Renal cortical epithelial cell (primary cell): ENCODE data around the gene PTCH1. TPM values are rescaled to one million over a fixed set of nuclear protein-coding genes. Genes with fewer than 3 reads are reported as not detected.

Source experiments
- DNase-seq: peaks from one replicate; pipeline ENCODE4 v3.0.0-alpha.2; 2011; ENCODE audit warnings: low read depth
- total RNA-seq: library from RNA; depleted of rRNA; stranded (reverse); fragments of >200 nt; gene quantifications from 2 replicates; pipeline ENCODE4 v1.2.3, GENCODE V29; 2014

PTCH1 gene
- 1.9 and 2.2 TPM in 2 replicates for total RNA-seq

DNA sequence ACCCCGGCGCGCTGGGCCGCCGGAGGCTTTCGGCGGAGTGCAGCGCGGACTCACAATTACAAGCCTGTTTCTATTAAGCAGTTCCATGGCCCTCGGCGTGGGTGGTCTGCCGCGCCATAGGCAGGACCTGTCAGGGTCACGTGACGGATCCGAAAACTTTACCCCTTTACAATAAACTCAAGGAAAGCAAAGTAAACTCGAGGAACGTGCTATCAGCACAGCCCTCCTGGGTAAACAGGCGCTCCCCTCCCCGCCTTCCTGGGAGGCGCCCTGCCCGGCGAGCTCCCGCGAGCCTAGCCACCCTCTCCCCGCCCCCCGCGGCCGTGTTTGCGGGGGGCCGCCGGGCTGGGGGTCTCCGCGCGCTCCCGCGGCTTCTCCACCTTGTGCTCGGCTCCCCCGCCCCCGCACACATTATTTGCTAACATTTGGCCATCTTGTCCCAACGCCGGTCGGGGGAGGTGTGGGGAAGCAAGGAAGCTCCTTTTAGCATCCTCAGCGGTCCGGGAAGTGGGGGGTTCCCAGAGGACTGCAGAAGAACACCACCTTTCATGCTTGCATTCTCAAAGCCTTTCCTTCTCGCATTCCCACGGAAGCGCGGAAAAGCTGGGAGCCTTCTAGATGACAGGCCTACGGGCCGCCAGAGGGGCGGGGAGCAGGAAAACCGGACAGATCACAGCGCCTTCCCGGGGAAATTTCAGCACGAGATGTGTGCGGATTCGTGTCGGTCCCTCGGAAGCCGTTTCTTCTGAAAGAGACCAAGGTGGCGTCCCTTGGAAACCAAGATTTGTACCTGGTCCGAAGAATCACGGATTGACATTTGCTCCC, at the start of gene PTCH1:
Gene PTCH1 (minus strand): TSS at position 238 of the 825 bp plus-strand sequence.
- DNase-seq: no peak

DNA sequence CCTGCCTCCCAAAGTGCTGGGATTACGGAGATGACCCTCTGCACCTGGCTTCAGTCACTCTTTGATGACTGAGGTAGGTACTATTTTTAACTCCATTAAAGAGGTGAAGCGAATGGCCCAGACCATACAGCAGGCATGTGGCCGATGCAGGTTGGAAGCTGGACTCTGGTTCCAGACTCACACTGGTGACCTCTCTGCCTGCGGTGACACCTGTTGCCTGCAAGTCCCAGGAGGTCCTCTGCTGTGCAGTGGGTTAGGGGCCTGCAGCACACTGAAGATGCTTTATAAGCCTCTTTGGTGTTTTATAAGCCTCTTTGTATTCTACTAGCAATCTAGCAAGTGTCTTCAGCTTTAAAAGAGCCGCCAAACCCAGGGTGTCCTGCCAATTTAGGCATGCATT, 49.2 kb upstream of the PTCH1 start:
- no peak for DNase-seq

DNA sequence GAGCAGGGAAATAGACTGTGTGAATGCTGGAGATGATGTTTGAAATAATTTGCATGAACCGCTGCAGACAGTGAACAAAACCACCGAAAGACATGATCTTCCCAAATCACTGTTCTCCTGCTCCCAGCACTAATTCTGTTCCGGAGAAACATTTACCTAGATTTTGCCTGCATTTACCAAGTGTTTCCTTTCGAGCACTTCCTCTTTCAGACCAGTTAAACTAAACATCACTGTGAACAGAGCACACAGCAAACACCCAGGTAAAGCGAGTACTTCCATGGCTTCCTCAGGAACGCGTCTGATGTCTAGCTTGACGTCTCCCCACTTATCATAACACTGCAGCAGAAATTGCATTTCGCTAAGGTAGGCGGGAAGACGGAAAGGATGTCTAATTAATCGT, 45.1 kb upstream of the PTCH1 start:
- DNase-seq: no peak

DNA sequence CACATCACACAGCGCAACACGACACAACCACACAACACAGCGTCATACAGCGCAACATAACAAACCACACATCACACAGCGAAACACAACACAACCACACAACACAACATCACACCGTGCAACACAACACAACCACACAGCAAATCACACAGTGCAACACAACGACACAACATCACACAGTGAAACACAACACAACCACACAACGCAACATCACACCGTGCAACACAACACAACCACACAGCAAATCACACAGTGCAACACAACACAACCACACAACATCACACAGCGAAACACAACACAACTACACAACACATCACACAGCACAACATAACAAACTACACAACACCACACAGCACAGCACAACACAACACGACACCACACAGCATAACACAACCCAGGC, 40.4 kb upstream of the PTCH1 start:
- DNase-seq: no peak

DNA sequence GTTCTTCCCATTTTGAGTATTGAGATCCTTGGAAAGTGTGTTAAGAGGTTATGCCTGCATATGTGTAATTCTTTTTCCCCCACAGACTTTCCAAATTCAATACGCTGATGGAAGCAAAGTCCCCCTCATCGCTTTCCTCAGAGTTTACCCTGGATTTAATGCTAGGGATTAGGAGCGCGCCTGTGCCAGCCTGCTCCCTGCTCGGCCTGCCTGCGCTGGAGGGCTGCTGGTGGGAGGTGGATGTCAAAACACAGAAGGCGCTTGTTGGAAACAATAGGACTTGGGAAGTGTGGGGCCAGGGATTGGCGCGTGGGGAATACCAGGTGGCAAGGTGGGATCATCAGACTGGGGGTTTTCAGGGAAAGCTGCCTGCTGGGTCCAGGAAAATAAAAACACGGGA, 39.8 kb upstream of the PTCH1 start:
- DNase-seq: no peak

DNA sequence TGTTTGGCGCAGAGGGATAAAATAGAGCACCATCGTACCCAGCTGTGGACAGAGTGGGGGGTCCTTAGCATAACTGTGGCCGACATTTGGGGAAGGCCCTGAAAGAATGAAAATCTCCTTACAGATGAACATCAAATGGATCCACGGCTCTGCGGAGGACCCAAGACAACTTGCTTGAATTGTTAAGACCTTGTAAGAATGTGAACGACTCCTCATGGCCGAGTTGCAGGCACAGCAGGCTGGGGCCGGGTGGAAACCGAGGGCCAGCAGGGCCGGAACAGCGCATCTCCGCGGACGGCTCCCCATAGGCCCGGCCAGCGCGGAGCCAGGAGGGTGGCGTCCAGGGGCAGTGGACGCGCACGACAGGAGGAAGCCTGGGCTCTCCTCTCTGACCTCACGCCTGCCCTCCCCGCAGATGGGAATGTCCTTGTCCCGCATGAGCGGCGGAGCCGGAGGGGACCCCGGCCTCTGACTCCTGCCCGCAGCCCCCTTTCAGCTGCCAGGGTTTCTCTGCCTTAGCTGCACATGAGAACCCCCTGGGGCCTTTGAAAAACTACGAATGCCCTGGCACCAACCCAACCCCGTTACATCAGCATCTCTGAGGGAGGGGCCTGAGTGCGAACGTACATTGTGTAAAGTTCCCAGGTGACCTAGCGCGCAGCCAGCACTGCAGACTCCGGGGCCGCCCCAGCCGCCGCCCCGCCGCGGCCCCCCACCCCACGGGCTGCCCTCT, 36.2 kb upstream of the PTCH1 start:
- peak; percentile 15 for DNase-seq

DNA sequence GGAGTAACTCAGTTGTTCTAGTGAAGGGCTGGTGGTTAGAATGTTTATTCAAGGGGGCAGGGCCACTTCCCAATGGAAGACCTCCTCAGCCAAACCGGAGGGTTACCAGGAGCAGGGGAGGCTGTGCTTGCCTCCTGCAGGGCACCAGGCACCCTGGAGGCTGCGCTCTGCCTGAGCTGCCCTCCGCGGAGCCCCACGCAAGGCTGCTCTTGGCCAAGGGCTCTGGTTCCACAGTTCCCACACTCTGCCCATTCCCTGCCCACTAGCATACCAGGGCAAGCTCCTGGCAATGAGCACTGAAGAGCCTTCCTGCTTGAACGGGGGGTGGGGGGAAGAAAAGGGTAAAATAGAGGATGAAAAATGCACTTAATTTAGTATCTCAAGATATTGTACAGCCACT, 35.5 kb upstream of the PTCH1 start:
- no peak for DNase-seq

DNA sequence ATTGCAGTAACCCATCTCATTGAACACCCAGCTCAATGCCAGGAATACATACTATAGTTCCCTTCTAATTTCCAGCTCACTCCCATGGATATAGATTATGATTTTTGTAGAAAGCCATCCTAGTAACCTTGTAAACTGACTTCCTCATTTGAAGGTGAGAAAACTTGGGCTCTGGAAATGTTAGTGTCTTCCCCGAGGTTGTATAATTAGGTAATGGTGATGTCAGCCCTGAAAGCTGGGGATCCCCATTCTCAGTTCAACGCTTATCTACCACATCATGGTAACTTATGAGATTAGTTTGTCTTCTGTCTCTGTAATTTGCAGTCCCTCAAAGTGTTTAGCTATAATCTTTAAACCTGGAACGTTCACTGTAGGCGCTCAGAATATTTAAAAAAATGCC, 34.6 kb upstream of the PTCH1 start:
- no peak for DNase-seq

DNA sequence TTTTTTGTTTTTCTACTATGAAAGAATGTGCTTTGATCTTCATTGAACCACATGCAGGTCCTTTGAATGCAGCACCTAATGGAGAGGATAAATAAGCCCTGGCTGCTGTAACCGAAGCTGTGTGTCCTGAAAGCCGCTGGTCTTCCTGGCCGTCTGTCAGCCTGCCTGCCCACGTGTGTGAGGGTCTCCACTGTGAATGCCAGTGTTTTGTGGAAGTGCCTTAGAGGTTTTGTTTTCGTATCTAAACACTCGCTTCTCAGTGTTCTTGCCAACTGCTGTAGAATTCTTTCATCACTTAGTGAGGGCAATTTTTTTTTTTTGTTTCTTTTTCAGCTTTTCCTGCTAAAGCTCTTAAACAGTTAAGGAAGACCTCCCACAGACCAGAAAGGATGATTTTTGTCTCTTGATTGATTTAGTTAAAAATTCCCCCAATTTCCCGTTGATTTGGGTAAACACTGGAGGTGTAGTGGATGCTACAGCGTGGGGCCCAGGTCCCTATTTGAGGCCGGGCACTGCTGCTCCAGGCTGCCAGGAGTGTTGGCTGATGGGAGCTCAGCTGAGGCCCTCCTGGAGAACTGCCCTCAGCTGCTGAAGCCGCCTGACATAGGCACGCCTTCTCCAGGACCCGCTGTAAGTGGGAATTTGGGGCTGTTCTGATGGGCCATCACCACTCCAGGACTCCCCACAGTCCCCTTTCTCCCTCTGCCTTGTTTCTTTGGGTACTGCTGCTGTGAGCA, 29.2 kb upstream of the PTCH1 start:
- no peak for DNase-seq

DNA sequence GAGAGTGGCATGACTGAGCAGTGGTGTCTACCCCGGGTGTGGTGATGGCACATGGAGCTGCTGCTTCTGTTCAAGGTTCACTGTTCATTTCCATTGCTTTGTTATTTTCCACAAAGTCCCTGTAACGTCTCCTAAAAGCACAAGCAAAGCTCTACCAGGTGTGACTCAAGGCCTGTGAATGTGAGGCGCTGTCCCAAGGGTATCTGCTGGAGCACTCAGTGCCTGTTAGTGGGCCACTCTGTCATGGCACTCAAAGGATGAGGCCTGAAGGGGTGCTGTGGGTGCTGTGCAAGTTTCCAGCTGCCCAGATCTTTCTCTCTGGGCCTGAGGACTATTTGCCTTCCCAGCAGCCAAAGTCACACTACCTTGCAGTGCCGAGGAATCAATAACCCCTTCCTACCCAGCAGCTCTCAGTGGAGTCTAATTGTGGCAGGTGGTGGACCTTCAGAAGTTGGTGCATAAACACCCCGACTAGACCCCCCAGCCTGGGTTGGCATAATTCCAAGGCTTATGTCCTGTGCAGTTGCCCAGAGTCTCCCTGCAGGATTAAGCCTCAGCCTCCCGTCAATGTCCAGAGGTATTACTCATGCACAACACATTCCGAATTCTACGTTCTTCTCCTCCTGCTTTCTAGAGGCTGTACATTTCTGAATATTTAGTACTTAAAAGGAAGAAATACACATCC, 17.4 kb upstream of the PTCH1 start:
- DNase-seq: no peak

DNA sequence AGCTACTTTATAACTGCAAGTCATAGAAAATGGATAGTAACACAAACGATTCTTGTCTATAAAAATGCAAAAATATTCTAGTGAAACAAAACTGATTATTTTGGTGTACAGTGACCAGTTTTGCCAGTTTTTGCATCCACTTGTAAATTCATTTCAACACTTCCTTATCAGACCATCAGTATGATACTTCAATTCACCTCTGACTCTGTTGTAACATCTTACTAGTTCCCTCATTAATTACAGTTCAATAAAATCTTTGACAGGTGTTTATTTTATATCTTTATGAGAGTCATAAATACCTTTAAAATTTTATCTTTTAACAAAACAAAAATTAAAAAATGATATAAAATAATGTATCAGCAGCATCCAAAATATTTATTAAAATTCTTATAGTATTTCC, 13.1 kb upstream of the PTCH1 start:
- DNase-seq: no peak

DNA sequence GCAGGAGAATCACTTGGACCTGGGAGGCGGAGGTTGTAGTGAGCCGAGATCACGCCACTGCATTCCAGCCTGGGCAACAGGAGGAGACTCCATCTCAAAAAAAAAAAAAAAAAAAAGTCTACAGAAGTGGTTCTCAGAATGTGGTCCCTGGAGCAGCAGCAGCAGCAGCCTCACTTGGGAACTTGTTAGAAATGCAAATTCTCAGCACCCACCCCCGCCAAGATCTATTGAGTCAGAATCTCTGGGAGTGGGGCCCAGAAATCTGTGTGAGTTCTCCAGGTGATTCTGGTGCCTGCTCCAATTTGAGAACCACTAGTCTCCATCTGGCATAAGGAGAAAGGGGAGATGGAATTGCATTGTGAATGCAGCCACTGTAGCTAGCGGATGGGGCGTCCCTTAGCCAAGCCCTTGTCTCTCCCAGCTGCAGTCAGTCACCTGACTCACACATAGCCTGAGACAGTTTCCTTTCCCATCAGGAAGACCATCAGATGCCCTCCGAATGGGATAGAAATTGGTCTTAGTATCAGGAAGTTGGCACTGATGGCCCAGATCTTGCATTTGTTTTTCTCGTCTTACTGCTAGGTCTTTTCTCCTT, 12.2 kb upstream of the PTCH1 start:
- DNase-seq: no peak

DNA sequence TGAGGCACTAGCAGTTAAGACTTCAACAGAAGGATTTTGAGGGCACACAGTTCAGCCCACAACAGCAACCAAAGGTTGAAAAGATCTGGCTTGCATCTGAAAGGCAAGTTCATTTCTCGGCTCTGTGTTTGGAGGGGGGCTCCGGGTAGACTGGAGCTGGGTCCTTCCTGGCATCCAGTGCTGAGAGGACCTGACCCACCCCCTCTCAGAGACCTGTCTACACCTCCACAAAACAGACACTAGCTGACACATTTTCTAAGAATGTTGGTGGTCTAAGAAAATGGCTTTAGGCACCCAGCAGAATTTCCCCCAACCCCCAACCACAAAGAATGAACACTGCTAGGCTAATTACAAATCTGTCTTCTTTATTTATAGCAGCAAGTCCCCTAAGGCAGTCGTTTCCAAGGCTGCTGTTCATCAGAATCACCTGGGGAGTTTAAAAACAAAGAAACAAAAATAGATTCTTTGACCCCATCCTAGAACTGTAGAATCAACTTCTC, 6.2 kb upstream of the PTCH1 start:
- DNase-seq: no peak

DNA sequence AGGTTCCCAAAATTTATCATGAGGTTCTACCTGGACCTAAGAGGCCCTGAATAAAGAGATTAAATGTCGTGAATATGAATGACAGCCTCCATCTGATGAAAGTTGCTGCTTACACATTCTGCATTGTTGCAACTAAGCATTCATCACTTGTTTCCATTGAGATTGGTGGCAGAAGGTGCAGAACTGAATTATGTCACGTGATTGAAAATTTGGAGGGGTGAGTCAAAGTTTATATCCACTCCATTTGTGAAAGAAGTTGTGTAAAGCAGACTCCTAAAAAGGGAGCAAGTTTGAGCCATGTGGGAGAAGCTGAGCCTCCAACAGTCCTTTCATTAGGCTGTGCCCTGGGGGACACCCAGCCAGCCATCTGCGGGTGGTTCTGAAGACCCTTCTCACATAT, 4.9 kb upstream of the PTCH1 start:
- DNase-seq: no peak

DNA sequence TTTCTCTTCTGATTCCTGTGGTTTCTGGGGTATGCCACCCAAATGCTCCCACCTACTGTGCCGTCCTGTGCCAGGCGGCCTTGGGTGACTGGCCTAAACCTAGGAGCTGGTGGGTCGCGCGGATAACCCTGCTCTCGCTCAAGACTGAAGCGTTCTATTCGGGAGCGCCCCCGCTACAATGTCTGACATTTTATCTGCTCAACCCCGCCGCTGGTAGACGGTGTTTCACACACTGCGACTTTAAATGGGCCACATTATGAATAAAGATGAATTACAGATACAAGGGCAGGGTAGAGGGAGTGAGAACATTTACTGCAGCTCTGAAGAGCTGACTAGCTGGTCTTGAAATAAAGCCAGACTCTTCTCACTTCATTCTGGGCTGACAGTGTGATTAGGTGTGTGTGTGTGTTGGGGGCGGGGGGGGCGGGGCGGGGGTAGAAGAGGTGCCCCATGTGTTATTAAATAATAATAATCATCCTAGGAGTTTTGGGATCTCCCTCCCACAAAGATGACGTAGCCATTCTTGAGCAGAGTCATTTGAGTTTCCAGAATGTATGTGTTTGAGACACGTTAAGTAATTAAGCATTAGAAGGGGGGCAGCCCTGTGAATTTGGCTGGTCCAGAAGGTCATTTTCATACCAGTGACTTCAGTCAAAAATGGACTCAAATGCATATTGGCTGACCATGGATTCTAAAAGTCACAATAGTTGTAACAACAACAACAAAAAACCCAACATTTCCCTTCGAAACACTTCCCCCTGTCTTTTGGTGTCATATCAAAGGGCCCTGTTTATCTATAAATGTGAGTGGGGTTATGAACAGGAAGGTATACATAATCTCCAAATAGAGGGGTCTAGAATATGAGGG, 1.0 kb upstream of the PTCH1 start:
- no peak for DNase-seq

DNA sequence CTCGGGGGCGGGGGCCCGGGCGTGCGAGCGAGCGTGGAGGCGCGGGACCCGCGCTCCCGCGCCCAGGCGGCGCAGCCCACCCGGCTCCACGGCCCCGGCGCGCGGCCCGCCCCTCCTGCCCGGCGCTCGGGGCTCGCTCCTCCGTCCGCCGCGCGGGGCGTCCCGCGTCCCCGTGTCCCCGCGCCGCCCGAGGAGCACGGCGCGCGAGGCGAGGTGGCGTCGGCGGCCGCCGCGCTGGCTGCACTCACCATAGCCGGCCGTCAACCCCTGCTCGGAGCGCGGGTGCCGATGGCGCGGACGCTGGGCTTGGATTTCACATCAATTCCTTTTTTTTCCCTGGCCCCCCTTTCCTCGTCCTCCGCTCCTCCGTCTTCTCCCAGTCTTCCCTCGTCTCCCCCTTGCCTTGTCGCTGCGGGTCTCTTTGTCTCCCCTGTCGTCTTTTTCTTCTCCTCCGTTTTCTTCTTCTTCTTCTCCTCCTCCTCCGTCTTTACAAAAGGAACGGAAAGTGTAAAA, 494 bp downstream of the PTCH1 start:
- DNase-seq: no peak

DNA sequence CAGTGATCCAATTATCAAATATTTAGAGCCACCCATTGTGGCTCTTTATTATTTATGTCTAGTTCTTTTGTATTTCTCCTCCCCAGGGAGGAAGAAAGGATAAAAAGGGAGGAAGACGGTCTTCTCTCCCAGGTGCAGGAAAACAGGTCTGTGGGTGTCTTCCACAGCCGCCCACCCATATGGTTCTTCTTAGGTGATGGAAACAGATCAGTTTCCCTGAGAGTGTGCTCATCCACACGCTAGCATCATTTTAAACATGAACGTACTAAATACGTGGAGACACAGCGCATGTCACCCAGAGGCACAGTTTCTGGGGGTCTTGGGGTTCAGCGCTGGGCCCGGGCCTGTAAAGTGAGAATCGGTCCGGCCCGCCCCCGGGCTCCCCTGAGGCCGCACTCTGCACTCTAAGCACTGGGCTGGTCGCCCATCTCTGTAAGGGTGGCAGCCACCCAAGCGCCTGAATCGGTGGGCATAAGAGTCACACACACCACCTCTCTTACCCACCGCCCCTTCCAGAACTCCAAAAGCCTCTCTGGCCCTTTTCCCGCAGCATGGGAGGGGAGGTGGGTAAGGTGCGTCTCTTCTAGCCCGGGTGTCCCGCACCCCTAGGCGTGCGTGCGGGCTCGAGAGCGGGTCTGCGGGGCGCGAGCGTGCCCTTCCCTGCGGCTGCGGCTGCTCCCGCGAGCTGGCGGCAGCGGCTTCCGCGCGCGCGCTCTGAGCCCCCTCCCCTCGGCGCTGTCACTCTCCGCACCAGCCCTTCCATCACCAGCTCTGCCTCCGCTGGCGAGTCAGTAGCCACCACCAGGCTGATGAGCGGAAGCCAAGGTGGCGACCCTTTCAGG, 1.3 kb downstream of the PTCH1 start:
- DNase-seq: no peak

DNA sequence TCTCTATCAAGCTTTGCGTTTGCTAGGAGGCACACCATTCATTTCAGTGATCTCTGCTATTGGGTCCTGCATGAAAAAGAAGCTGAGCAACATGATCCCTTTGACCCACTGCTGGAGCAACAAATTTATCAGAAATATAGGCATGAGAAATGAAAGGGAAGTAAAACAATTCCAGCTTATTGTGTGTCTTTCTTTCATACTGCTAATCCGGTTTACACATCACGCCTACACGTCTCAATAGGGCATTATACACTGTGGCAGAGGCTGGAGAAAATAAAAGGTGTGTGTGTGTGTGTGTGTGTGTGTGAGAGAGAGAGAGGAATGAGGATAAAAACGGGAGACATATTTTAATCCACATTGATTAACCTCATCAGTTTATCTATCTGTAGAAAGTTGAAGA, 2.4 kb downstream of the PTCH1 start:
- DNase-seq: no peak

DNA sequence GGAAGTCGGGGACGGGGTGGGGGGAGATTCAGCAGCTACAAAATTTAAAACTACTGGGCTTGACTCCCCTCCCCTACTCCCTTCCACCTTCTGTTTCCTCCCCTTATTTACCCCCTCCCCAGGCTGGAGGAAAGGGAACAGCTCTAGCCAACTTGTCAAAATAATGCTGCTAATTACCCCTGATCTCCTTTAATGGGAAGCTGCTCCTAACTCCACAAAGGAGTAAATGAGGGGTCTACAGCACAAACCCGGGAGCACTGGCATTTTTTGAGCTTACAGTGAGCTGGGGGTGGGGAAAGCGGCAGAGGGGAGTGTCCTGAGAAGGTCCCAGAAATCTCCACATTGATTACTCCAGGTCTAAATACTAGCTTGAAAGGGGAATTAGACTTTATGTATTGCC, 3.1 kb downstream of the PTCH1 start:
- DNase-seq: no peak
